PC-9 (cell line): ENCODE measurements around the gene DOC2B. TPM values are rescaled to one million over a fixed set of nuclear protein-coding genes. Genes with fewer than 3 reads are reported as not detected.

Experiments
- BruUV-seq: library from RNA; stranded (reverse); fragments of 400-500 nt; replicated peaks from 2 replicates; lab custom pipeline; 2021; lab: Mats Ljungman, UMichigan
- CTCF ChIA-PET: fragments of 300-600 bp; sonication (Branson Sonifier 250); formaldehyde crosslinking; loops from one replicate; lab custom pipeline; 2022; ENCODE audit warnings: antibody characterized with exemption; lab: Charles Lee
- POLR2A ChIA-PET: fragments of 300-600 bp; sonication (Branson Sonifier 250); formaldehyde crosslinking; loops from one replicate; lab custom pipeline; 2022; ENCODE audit warnings: antibody characterized with exemption; ENCODE audit not compliant: unreplicated experiment; lab: Charles Lee
- DNase-seq, 2 experiments: peaks; one replicate each; pipeline versions ENCODE4 v3.0.0 to v3.0.0-alpha.2; 2015 to 2022; ENCODE audit warnings: mixed read lengths in 1 of 2
- H2AFZ ChIP-seq: fragments of 200-600 bp; sonication (generic); 2 replicates; pipeline ENCODE4 v1.8.1; 2017; ENCODE audit warnings: antibody characterized with exemption
- H3F3A ChIP-seq: fragments of 200-600 bp; sonication (generic); 2 replicates; pipeline ENCODE4 v1.8.1; 2017; ENCODE audit warnings: antibody characterized with exemption, mild to moderate bottlenecking, low read depth; ENCODE audit not compliant: insufficient read depth
- H3K27ac ChIP-seq: fragments of 200-600 bp; sonication (generic); 2 replicates; pipeline ENCODE4 v1.6.1; 2016; ENCODE audit warnings: mixed run types
- H3K27me3 ChIP-seq: fragments of 200-600 bp; sonication (generic); 2 replicates; pipeline ENCODE4 v1.6.1; 2016; ENCODE audit warnings: low read depth, mixed run types; ENCODE audit not compliant: insufficient read depth
- H3K36me3 ChIP-seq: fragments of 200-600 bp; sonication (generic); 2 replicates; pipeline ENCODE4 v1.6.1; 2016; ENCODE audit warnings: low read depth, mixed run types
- H3K4me1 ChIP-seq: fragments of 200-600 bp; sonication (generic); replicated peaks from 2 replicates; pipeline ENCODE4 v1.6.1; 2016; ENCODE audit warnings: mixed run types; ENCODE audit not compliant: insufficient read depth
- H3K4me2 ChIP-seq: fragments of 200-600 bp; sonication (generic); 2 replicates; pipeline ENCODE4 v1.6.1; 2017; ENCODE audit warnings: mixed run types
- H3K4me3 ChIP-seq: fragments of 200-600 bp; sonication (generic); 2 replicates; pipeline ENCODE4 v1.6.1; 2016; ENCODE audit warnings: mixed run types
- H3K79me2 ChIP-seq: fragments of 200-600 bp; sonication (generic); 2 replicates; pipeline ENCODE4 v1.6.1; 2017; ENCODE audit warnings: low read depth, mixed run types
- H3K9me2 ChIP-seq: fragments of 200-600 bp; sonication (generic); 2 replicates; pipeline ENCODE4 v1.8.1; 2017; ENCODE audit warnings: mild to moderate bottlenecking; ENCODE audit not compliant: insufficient read depth
- H3K9me3 ChIP-seq: fragments of 200-600 bp; sonication (generic); 2 replicates; pipeline ENCODE4 v1.8.1; 2016; ENCODE audit warnings: low read depth; ENCODE audit not compliant: insufficient read depth
- H4K20me1 ChIP-seq: fragments of 200-600 bp; sonication (generic); 2 replicates; pipeline ENCODE4 v1.8.1; 2017; ENCODE audit not compliant: insufficient read depth
- EZH2 ChIP-seq: fragments of 200-600 bp; sonication (generic); IDR thresholded peaks from 2 replicates; pipeline ENCODE4 v1.8.0; 2017; ENCODE audit warnings: antibody characterized with exemption, low read depth
- intact Hi-C: fragments of 100-400 bp; cut with micrococcal nuclease; formaldehyde crosslinking; loops from one replicate; pipeline ENCODE4 v1.10.0; 2022; ENCODE audit not compliant: unreplicated experiment
- total RNA-seq: library from RNA; stranded (reverse); gene quantifications from 2 replicates; pipeline ENCODE4 v1.2.3, GENCODE V29; 2021
- TF ChIP-seq, protein P1 (sequence below): fragments of 200-600 bp; sonication (generic); conservative IDR thresholded peaks from 2 replicates; pipeline ENCODE4 v1.6.1; 2017; ENCODE audit warnings: mixed run types, antibody characterized with exemption, mild to moderate bottlenecking, moderate library complexity

Gene DOC2B
- total RNA-seq, 1 experiment from 2014 or later: not detected

DNA sequence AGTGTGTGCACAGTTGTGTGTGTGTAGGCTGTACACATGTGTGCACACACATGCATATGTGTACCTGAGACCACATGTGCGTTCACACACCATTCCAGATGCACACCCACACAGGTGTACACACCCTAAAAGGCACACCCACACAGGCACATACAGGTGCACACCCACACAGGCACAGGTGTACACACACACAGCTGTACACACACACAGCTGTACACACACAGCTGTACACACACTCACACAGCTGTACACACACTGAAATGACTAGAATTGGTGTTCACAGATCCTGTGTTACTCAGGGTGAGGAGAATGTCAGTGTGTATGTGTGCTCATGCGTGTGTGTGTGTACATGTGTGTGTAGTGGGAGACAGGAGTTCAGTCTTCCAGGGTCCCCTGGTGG lies 15.9 kb upstream of the DOC2B start:
- Histone ChIP-seq H3K36me3 (no peaks in the 10 kb centered on the region), H3K27ac (no peak overlapping the region), H2AFZ (no peak overlapping the region), H4K20me1 (0 out of 2 replicates have a peak, but pooled peaks cover 3% of the 10 kb centered on the region), H3K9me3 (no peaks in the 10 kb centered on the region), H3K9me2 (no peaks in the 10 kb centered on the region), H3K27me3 (peaks cover 77% of the 10 kb centered on the region), H3K4me3 (no peak overlapping the region), H3K4me1 (no peaks in the 10 kb centered on the region), H3K79me2 (no peaks in the 10 kb centered on the region), H3F3A (no peaks in the 10 kb centered on the region), H3K4me2 (no peak overlapping the region)
- POLR2A ChIA-PET: interaction anchor here (0.6 kb wide), 1 partner anchor 14 kb away, joined by 3 read pairs; no protein-coding TSS in a partner anchor
- intact Hi-C loops: no loop called here
- no TSS peak for BruUV-seq
- DNase-seq: no peak
- TF ChIP-seq, protein P1, sequence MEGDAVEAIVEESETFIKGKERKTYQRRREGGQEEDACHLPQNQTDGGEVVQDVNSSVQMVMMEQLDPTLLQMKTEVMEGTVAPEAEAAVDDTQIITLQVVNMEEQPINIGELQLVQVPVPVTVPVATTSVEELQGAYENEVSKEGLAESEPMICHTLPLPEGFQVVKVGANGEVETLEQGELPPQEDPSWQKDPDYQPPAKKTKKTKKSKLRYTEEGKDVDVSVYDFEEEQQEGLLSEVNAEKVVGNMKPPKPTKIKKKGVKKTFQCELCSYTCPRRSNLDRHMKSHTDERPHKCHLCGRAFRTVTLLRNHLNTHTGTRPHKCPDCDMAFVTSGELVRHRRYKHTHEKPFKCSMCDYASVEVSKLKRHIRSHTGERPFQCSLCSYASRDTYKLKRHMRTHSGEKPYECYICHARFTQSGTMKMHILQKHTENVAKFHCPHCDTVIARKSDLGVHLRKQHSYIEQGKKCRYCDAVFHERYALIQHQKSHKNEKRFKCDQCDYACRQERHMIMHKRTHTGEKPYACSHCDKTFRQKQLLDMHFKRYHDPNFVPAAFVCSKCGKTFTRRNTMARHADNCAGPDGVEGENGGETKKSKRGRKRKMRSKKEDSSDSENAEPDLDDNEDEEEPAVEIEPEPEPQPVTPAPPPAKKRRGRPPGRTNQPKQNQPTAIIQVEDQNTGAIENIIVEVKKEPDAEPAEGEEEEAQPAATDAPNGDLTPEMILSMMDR: no peak
- no peak for TF ChIP-seq EZH2
- CTCF ChIA-PET: no interaction called here

DNA sequence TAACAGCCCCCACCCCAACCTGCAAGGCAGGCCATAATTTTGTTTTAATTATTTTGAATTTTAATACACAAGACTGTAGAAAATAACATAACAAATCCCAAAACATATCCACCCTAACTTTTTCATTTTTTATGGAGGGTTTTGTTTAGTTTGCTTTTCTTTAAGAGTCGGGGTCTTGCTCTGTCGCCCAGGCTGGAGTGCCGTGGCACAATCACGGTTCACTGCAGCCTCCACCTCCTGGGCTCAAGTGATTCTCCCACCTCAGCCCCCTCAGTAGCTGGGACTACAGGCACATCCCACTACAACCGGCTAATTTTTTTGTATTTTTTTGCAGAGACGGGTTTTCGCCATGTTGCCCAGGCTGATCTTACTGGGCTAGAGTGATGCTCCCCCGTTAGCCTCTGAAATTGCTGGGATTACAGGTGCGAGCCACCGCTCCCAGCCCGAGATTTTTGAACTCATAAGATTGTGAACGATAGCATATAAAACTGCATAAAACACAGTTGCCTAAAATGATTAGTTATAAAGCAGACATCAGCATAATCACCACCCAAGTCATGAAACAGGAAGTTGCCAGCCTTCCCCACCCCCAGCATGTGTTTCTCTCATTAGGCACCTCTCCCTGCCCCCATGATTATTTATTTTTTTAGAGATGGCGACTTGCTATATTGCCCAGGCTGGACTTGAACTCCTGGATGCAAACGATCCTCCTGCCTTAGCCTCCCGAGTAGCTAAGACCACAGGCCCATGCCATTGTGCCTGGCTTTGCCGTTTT lies 13.6 kb upstream of the DOC2B start:
- H3K27ac ChIP-seq: no peak overlapping the region
- ChIA-PET CTCF (no interaction called here), POLR2A (no interaction called here)
- H3K4me2 ChIP-seq: no peak overlapping the region
- H3K9me3 ChIP-seq: no peaks in the 10 kb centered on the region
- peaks cover 66% of the 10 kb centered on the region for H3K27me3 ChIP-seq
- H2AFZ ChIP-seq: no peak overlapping the region
- H3K4me1 ChIP-seq: no peaks in the 10 kb centered on the region
- H3K79me2 ChIP-seq: no peaks in the 10 kb centered on the region
- no TSS peak for BruUV-seq
- intact Hi-C loops: no loop called here
- H3F3A ChIP-seq: no peaks in the 10 kb centered on the region
- H3K9me2 ChIP-seq: no peaks in the 10 kb centered on the region
- no peaks in the 10 kb centered on the region for H3K36me3 ChIP-seq
- no peaks in the 10 kb centered on the region for H4K20me1 ChIP-seq
- DNase-seq: no peak
- no peak for TF ChIP-seq EZH2
- TF ChIP-seq, protein P1: no peak
- no peak overlapping the region for H3K4me3 ChIP-seq

DNA sequence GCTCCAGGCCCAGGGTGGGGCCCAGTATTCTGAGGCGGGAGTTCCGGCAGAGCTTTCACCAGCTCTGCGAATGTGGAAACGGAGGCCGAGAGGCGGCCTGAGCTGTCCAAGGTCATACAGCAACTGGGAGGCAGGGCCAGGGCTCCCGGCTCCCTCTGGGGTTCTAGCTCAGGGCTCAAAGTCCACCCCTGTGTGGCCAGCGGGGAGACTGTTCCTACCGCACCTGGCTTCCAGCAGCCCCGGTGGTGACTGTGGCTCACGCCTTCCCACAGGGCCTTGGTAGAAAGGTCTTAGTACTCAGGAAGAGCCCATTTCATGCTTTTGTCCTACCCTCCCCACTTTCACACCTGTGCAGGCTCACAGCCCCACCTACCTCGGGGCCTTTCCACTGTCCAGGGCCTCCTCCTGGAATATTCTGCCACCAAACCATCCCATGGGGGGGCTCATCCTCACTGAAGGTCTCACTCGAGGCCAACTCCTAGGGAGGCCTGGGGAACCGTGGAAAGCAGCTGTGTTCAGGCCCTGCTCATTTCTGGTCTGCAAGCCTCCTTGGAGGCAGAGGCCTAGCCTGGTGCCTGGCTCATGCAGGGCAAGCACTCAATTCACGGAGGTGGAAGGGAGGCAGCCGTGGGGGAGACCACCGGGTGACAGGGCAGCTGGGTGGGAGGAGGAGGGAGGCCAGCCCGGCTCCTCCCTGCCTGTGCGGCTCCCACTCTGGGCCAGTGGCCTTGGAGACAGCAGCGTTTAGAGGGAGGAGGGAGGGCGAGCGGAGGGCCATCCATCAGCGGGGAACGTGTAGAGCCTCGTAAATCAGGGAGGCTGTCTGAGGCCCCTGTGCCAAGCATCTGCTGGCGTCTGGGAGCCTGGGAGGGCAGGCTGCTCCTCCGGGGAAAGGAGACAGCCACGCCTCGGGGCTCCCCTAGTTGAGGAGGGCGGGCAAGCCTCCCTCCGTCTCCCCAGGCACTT lies 12.7 kb upstream of the DOC2B start:
- no TSS peak for BruUV-seq

More for the DNA sequence above, 12.7 kb upstream of the DOC2B start:
- H3K4me1 ChIP-seq: no peaks in the 10 kb centered on the region
- peaks cover 62% of the 10 kb centered on the region for H3K27me3 ChIP-seq
- ChIA-PET POLR2A (no interaction called here), CTCF (no interaction called here)
- H3K36me3 ChIP-seq: no peaks in the 10 kb centered on the region
- no peaks in the 10 kb centered on the region for H3F3A ChIP-seq
- intact Hi-C loops: no loop called here
- H3K9me3 ChIP-seq: no peaks in the 10 kb centered on the region
- no peak for DNase-seq
- no peak overlapping the region for H3K4me2 ChIP-seq
- no peak overlapping the region for H3K27ac ChIP-seq
- no peaks in the 10 kb centered on the region for H4K20me1 ChIP-seq
- H3K79me2 ChIP-seq: no peaks in the 10 kb centered on the region
- no peaks in the 10 kb centered on the region for H3K9me2 ChIP-seq
- no peak overlapping the region for H3K4me3 ChIP-seq
- TF ChIP-seq EZH2: no peak
- TF ChIP-seq, protein P1: no peak
- H2AFZ ChIP-seq: no peak overlapping the region
